HCT116 (cell line): ENCODE data around the gene ARID1A. TPM values are rescaled to one million over a fixed set of nuclear protein-coding genes. Genes with fewer than 3 reads are reported as not detected.

ENCODE experiments used
- ATAC-seq: fragments of 200-7000 bp; cut with Tn5 transposase; 2 replicates; pipeline ENCODE4 v1.9.1; 2020; ENCODE audit warnings: mild to moderate bottlenecking, moderate library complexity
- BruUV-seq: library from RNA; stranded (reverse); fragments of 400-500 nt; replicated peaks from 2 replicates; lab custom pipeline; 2021; lab: Mats Ljungman, UMichigan
- CTCF ChIA-PET: fragments of 300-600 bp; sonication (Branson Sonifier 250); formaldehyde crosslinking; loops from one replicate; lab custom pipeline; 2021; ENCODE audit warnings: antibody characterized with exemption; lab: Charles Lee
- POLR2A ChIA-PET: fragments of 300-600, 350-600 bp; sonication (Branson Sonifier 250); formaldehyde crosslinking; loops from one replicate; lab custom pipeline; 2021; ENCODE audit warnings: antibody characterized with exemption; lab: Charles Lee
- RAD21 ChIA-PET, 2 experiments: fragments of 300-600 bp; sonication (Branson Sonifier 250); formaldehyde crosslinking; loops; one replicate each; lab custom pipeline; 2023; ENCODE audit warnings: low total read pairs in 2 of 2; ENCODE audit not compliant: uncharacterized antibody in 2 of 2, unreplicated experiment in 2 of 2, low non-redundant PET in 1 of 2; lab: Charles Lee
- DNase-seq: peaks from one replicate; pipeline ENCODE4 v3.0.0-alpha.2; 2010; ENCODE audit warnings: low read depth, low spot score
- H2AFZ ChIP-seq: fragments of 200-600 bp; shearing (Covaris generic), sonication (generic); 2 replicates; pipeline ENCODE4 v1.6.1; 2017; ENCODE audit warnings: low read depth, mixed run types, mixed read lengths, antibody characterized with exemption, low read length; ENCODE audit not compliant: poor library complexity, severe bottlenecking
- H3K27ac ChIP-seq: 2 replicates; pipeline ENCODE4 v1.5.1; 2012; ENCODE audit warnings: low read depth, low read length
- H3K27me3 ChIP-seq: fragments of 200-600 bp; sonication (generic); 2 replicates; pipeline ENCODE4 v1.6.1; 2016; ENCODE audit warnings: mixed run types, low read length, mixed read lengths; ENCODE audit not compliant: insufficient read depth
- H3K36me3 ChIP-seq, 2 experiments: fragments of 200-500 bp in 1 of 2; fragments of 200-600 bp in 1 of 2; sonication (Bioruptor generic) in 1 of 2; sonication (generic) in 1 of 2; 2 replicates each; pipeline versions ENCODE4 v1.5.1 to v1.6.1; 2014 to 2016; ENCODE audit warnings: low read length in 2 of 2, inconsistent platforms in 1 of 2, mixed read lengths in 1 of 2, mixed run types in 1 of 2; ENCODE audit not compliant: insufficient read depth in 2 of 2, control insufficient read depth in 1 of 2
- H3K4me1 ChIP-seq, 2 experiments: fragments of 200-600 bp in 1 of 2; sonication (generic) in 1 of 2; 2 replicates each; pipeline versions ENCODE4 v1.5.1 to v1.6.1; 2012 to 2017; ENCODE audit warnings: low read length in 2 of 2, inconsistent platforms in 1 of 2, mild to moderate bottlenecking in 1 of 2, mixed read lengths in 1 of 2, mixed run types in 1 of 2, moderate library complexity in 1 of 2; ENCODE audit not compliant: insufficient read depth in 2 of 2, control insufficient read depth in 1 of 2
- H3K4me2 ChIP-seq: fragments of 200-600 bp; sonication (generic); 2 replicates; pipeline ENCODE4 v1.6.1; 2017; ENCODE audit warnings: mixed run types, low read length, mixed read lengths
- H3K4me3 ChIP-seq, 2 experiments: fragments of 200-600 bp in 1 of 2; sonication (generic) in 1 of 2; replicated peaks in 1 of 2; 2 replicates each; pipeline ENCODE4 v1.5.1; 2011 to 2016; ENCODE audit warnings: low read length in 2 of 2, control low read depth in 1 of 2, low read depth in 1 of 2, mild to moderate bottlenecking in 1 of 2, mixed read lengths in 1 of 2, mixed run types in 1 of 2
- H3K79me2 ChIP-seq: fragments of 200-600 bp; sonication (generic); 2 replicates; pipeline ENCODE4 v1.6.1; 2017; ENCODE audit warnings: mild to moderate bottlenecking, mixed run types, low read length, moderate library complexity, mixed read lengths; ENCODE audit not compliant: insufficient read depth
- H3K9ac ChIP-seq: fragments of 200-600 bp; sonication (generic); 2 replicates; pipeline ENCODE4 v1.6.1; 2016; ENCODE audit warnings: low read length, mixed read lengths
- H3K9me2 ChIP-seq: fragments of 200-600 bp; sonication (generic), shearing (Covaris generic); 2 replicates; pipeline ENCODE4 v1.6.1; 2017; ENCODE audit warnings: mixed run types, mild to moderate bottlenecking, moderate library complexity; ENCODE audit not compliant: insufficient read depth
- H3K9me3 ChIP-seq, 2 experiments: fragments of 200-500 bp in 1 of 2; fragments of 200-600 bp in 1 of 2; sonication (Bioruptor generic) in 1 of 2; sonication (generic) in 1 of 2; 2 replicates each; pipeline ENCODE4 v1.6.1; 2014 to 2017; ENCODE audit warnings: low read length in 2 of 2, mixed read lengths in 2 of 2, inconsistent platforms in 1 of 2, low read depth in 1 of 2, mild to moderate bottlenecking in 1 of 2, mixed run types in 1 of 2, moderate library complexity in 1 of 2; ENCODE audit not compliant: control insufficient read depth in 1 of 2, insufficient read depth in 1 of 2
- H4K20me1 ChIP-seq: fragments of 200-600 bp; sonication (generic), shearing (Covaris generic); 2 replicates; pipeline ENCODE4 v1.6.1; 2017; ENCODE audit warnings: mixed run types, mild to moderate bottlenecking, moderate library complexity; ENCODE audit not compliant: insufficient read depth
- CBX3 ChIP-seq: IDR thresholded peaks from 2 replicates; pipeline ENCODE4 v1.6.1; 2012; ENCODE audit warnings: low read depth
- CEBPB ChIP-seq: IDR thresholded peaks from 2 replicates; pipeline ENCODE4 v1.6.1; 2012; ENCODE audit warnings: low read depth
- ELF1 ChIP-seq: IDR thresholded peaks from 2 replicates; pipeline ENCODE4 v1.6.1; 2012; ENCODE audit warnings: low read depth, borderline replicate concordance
- EZH2 ChIP-seq: fragments of 200-600 bp; sonication (generic); IDR thresholded peaks from 2 replicates; pipeline ENCODE4 v1.6.1; 2017; ENCODE audit warnings: antibody characterized with exemption, mixed run types
- FOSL1 ChIP-seq: IDR thresholded peaks from 2 replicates; pipeline ENCODE4 v1.6.1; 2012; ENCODE audit warnings: low read depth
- MAX ChIP-seq: IDR thresholded peaks from 2 replicates; pipeline ENCODE4 v1.6.1; 2012
- RAD21 ChIP-seq: IDR thresholded peaks from 2 replicates; pipeline ENCODE4 v1.6.1; 2012; ENCODE audit warnings: low read depth, mild to moderate bottlenecking
- SIN3A ChIP-seq: IDR thresholded peaks from 2 replicates; pipeline ENCODE4 v1.6.1; 2012; ENCODE audit warnings: low read depth
- SP1 ChIP-seq: IDR thresholded peaks from 2 replicates; pipeline ENCODE4 v1.6.1; 2012; ENCODE audit warnings: low read depth
- SRF ChIP-seq: IDR thresholded peaks from 2 replicates; pipeline ENCODE4 v1.6.1; 2012; ENCODE audit warnings: low read depth
- TCF7L2 ChIP-seq: IDR thresholded peaks from 2 replicates; pipeline ENCODE4 v1.7.0; 2011; ENCODE audit warnings: borderline replicate concordance, inconsistent platforms; ENCODE audit not compliant: insufficient read depth, insufficient read length; ENCODE audit errors: extremely low read depth
- intact Hi-C: fragments of 100-400 bp; cut with micrococcal nuclease; formaldehyde crosslinking; loops from 2 replicates; pipeline ENCODE4 v1.10.0; 2022
- total RNA-seq: library from RNA; stranded (reverse); gene quantifications from one replicate; pipeline ENCODE4 v1.2.1, GENCODE V29; 2021; ENCODE audit not compliant: unreplicated experiment
- TF ChIP-seq, protein P1 (sequence below): IDR thresholded peaks from 2 replicates; pipeline ENCODE4 v1.6.1; 2012; ENCODE audit warnings: low read depth

The ARID1A gene
- total RNA-seq, 1 experiment from 2014 or later = 62.8 TPM

- CTCF ChIA-PET = no interaction called here
- intact Hi-C loops = no loop called here
These were observed 56.7 kb downstream of the ARID1A start for GRCh38 chr1:26752519-26752918.

More at GRCh38 chr1:26752519-26752918, 56.7 kb downstream of the ARID1A start:
- Histone ChIP-seq H3K9ac (no peak overlapping the region), H3K4me1 (peaks cover 5 to 41% of the 10 kb centered on the region in 2 experiments), H3K36me3 (peaks cover 10 to 32% of the 10 kb centered on the region in 2 experiments; a peak in 2 of 4 replicates), H3K4me3 (no peak overlapping the region), H3K27me3 (no peaks in the 10 kb centered on the region), H3K27ac (no peak overlapping the region), H4K20me1 (0 out of 2 replicates have a peak, but pooled peaks cover 11% of the 10 kb centered on the region), H3K79me2 (peaks cover 89% of the 10 kb centered on the region), H2AFZ (no peak overlapping the region), H3K4me2 (no peak overlapping the region), H3K9me2 (no peaks in the 10 kb centered on the region), H3K9me3 (no peaks in the 10 kb centered on the region)
- POLR2A ChIA-PET = no interaction called here
- BruUV-seq = no TSS peak
- DNase-seq = no peak
- RAD21 ChIA-PET = interaction anchor here in 1 of 2 experiments (0.6 kb wide), 1 partner anchor 235 kb away, joined by 4 read pairs; no protein-coding TSS in a partner anchor
- TF ChIP-seq SIN3A (no peak), SP1 (no peak), FOSL1 (no peak), ELF1 (no peak), EZH2 (no peak), CBX3 (no peak), RAD21 (no peak), CEBPB (no peak), TCF7L2 (no peak), MAX (no peak), SRF (no peak)
- TF ChIP-seq, protein P1, sequence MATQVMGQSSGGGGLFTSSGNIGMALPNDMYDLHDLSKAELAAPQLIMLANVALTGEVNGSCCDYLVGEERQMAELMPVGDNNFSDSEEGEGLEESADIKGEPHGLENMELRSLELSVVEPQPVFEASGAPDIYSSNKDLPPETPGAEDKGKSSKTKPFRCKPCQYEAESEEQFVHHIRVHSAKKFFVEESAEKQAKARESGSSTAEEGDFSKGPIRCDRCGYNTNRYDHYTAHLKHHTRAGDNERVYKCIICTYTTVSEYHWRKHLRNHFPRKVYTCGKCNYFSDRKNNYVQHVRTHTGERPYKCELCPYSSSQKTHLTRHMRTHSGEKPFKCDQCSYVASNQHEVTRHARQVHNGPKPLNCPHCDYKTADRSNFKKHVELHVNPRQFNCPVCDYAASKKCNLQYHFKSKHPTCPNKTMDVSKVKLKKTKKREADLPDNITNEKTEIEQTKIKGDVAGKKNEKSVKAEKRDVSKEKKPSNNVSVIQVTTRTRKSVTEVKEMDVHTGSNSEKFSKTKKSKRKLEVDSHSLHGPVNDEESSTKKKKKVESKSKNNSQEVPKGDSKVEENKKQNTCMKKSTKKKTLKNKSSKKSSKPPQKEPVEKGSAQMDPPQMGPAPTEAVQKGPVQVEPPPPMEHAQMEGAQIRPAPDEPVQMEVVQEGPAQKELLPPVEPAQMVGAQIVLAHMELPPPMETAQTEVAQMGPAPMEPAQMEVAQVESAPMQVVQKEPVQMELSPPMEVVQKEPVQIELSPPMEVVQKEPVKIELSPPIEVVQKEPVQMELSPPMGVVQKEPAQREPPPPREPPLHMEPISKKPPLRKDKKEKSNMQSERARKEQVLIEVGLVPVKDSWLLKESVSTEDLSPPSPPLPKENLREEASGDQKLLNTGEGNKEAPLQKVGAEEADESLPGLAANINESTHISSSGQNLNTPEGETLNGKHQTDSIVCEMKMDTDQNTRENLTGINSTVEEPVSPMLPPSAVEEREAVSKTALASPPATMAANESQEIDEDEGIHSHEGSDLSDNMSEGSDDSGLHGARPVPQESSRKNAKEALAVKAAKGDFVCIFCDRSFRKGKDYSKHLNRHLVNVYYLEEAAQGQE = no peak
- no peak for ATAC-seq
